ENCODE data around the gene SENP3. TPM values are rescaled to one million over a fixed set of nuclear protein-coding genes. Genes with fewer than 3 reads are reported as not detected.

SENP3 gene
- total and polyA plus RNA-seq, 2 of the 13 experiments (the other 11 are each of a cell fraction or from before 2014, with no cell fraction given) = 55.8 to 75.4 TPM

DNA sequence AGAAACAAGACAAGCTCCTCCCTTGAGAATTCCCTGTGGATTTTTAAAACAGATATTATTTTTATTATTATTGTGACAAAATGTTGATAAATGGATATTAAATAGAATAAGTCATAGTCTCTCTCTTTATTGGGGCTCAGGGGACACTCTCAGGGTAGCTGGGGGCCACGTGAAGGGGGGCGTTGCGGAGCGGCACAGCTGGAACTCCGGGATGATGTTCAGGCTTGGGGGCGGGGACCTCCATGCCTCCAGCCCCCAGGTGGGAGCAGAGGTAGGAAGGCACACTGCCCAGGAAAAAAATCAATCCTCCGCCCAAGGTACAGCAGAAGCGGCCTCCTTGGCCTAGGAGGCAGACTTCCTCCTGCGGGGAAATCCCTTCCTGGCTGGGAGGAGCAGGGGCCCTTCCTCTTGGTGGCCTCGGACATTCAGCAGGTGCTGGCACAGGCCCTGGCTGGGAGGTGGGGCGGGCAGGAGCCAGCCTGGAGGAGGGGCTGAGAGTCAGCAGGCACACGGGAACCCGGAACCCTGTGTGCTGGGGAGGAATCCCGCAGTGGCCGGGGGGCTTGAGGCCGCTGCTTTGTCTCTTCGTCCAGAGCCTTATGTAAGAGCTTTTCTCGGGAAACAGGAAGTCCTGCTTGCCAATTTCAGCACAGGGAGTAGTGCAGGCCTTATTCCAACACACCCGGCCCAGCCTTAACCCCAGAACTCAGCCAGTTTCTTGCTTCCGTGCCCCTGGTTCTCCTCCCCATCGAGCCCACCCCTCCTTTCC, 3.8 kb upstream of the SENP3 start (continued):
- TF ChIP-seq TBL1XR1 (IDR thresholded peaks at IDR 0.05; ENCODE audit: borderline replicate concordance, low read length, partially characterized antibody) (no peak), TCF7 (IDR thresholded peaks at IDR 0.05; ENCODE audit: low read depth) (no peak), ZNF878 (CRISPR knock-in tag; IDR thresholded peaks at IDR 0.05) (no peak), RBM39 (IDR thresholded peaks at IDR 0.05; ENCODE audit: low read depth, low read length, poor library complexity, severe bottlenecking) (no peak), ZBTB7B (CRISPR knock-in tag; IDR thresholded peaks at IDR 0.05) (peak; percentile 41; the same call in 1 of the 2 replicates), ZNF83 (CRISPR knock-in tag; IDR thresholded peaks at IDR 0.05; ENCODE audit: borderline replicate concordance) (no peak), ZNF777 (CRISPR knock-in tag; IDR thresholded peaks at IDR 0.05) (no peak), MBD4 (IDR thresholded peaks at IDR 0.05; ENCODE audit: borderline replicate concordance, low read length) (no peak), YEATS4 (CRISPR knock-in tag; IDR thresholded peaks at IDR 0.05; ENCODE audit: borderline replicate concordance) (no peak), ZNF629 (CRISPR knock-in tag; conservative IDR thresholded peaks at IDR 0.05) (no peak), ZNF362 (CRISPR knock-in tag; IDR thresholded peaks at IDR 0.05; ENCODE audit: borderline replicate concordance) (no peak), RARA (CRISPR knock-in tag; IDR thresholded peaks at IDR 0.05) (peak; percentile 32; the same call in 1 of the 2 replicates), ESRRA (CRISPR knock-in tag; IDR thresholded peaks at IDR 0.05; ENCODE audit: low read depth) (no peak), ZBTB21 (CRISPR knock-in tag; IDR thresholded peaks at IDR 0.05) (no peak), ZNF343 (CRISPR knock-in tag; IDR thresholded peaks at IDR 0.05) (no peak), GRHL1 (CRISPR knock-in tag; conservative IDR thresholded peaks at IDR 0.05) (no peak), AFF4 (CRISPR knock-in tag; IDR thresholded peaks at IDR 0.05) (no peak), SMAD1 (CRISPR knock-in tag; IDR thresholded peaks at IDR 0.05; ENCODE audit: borderline replicate concordance, low read depth) (no peak), TAF15 (IDR thresholded peaks at IDR 0.05; ENCODE audit: low read depth, low read length, poor library complexity, severe bottlenecking) (no peak), RBM22 (optimal IDR thresholded peaks at IDR 0.05; ENCODE audit: low read length) (no peak), ZNF333 (CRISPR knock-in tag; IDR thresholded peaks at IDR 0.05; ENCODE audit: borderline replicate concordance) (peak; percentile 82; the same call in 1 of the 2 replicates), NFATC3 (CRISPR knock-in tag; IDR thresholded peaks at IDR 0.05) (no peak), GATAD1 (CRISPR knock-in tag; IDR thresholded peaks at IDR 0.05) (peak; percentile 13; the same call in 1 of the 2 replicates), ZBTB7A (CRISPR knock-in tag; IDR thresholded peaks at IDR 0.05) (0 out of 2 replicates have a peak, but pooled peaks have one; percentile 43)
